ENCODE measurements around the gene POLR2J.
"Not testable (repeated sequence)": the region's sequence is repeated elsewhere in the genome, so short reads cannot be mapped to it uniquely, and the experiment has no call there.

POLR2J gene

DNA sequence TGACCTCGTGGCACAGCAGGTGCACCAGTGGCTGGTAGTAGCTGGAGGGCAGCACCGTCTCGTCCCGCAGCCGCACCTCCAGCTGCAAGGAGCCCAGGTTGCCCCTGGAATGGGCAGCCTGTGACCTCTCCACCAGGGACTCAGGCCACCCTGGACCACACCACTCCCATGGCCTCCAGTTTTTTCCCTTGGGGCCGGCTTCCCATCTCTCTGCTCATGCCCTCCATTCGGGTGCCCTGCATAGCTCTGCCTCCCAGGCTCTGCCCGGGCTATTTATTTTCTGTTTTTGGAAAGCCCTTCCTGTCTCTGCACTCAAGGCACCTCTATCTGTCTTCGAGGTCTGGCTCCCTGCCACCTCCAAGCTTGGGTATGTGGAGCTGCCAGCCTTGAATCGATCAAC lies 18.1 kb upstream of the POLR2J start:
- DNase-seq (ENCODE audit: low read depth in 2 of 2, low spot score in 1 of 2) = not testable (repeated sequence)

DNA sequence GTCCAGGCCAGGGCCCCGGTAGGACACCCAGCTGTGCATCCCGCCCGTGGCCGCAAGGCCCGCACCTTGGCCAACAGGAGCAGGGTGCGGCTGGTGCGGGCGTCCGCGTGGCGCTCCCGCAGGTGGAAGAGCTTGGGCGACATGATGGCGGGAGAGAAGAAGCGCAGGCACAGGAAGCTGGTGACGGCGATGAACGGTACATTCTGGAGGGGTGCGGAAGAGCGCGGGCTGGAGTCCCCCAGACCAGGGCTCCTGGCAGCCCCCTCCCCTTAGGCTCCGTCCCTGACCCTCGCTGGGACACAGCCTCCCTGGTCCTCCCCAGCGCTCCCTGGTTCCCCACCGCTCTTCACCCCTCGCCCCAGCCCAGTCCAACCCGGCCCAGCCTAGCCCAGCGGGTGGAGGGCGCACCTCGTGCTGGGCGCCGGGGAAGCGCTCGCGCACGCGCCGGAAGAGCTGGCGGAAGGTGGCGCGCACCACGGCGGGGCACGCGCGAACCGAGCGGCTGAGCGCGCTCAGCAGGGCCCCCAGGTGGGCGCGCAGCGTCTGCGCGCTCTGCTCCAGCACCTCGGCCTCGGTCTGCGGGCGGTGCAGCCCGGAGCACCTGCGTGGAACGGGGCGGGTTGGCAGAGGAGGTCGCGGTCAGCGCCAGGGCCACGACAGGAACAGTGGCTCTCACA lies 15.9 kb upstream of the POLR2J start:
- not testable (repeated sequence) for DNase-seq (ENCODE audit: low read depth in 2 of 2, low spot score in 1 of 2)

DNA sequence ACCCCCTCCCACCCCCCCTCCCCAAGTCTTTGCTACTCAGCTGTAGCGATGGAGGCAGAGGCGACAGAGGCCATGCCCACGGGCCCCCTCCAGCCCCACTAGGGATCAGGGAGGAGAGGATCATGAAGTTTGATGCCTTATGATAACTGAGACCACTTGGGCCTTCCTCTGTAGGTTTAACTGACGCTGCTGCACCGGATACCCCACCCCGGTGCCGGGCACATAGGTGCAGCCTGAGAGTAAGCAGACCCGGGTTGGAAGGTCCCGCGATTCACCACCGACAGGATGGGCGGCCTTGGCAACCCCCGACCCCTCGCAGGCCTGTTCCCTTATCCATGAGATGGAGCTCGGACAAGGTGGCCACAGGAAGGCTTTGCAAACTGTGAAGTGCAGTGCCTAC lies 15.3 kb upstream of the POLR2J start:
- DNase-seq (ENCODE audit: low read depth in 2 of 2, low spot score in 1 of 2) = not testable (repeated sequence)

DNA sequence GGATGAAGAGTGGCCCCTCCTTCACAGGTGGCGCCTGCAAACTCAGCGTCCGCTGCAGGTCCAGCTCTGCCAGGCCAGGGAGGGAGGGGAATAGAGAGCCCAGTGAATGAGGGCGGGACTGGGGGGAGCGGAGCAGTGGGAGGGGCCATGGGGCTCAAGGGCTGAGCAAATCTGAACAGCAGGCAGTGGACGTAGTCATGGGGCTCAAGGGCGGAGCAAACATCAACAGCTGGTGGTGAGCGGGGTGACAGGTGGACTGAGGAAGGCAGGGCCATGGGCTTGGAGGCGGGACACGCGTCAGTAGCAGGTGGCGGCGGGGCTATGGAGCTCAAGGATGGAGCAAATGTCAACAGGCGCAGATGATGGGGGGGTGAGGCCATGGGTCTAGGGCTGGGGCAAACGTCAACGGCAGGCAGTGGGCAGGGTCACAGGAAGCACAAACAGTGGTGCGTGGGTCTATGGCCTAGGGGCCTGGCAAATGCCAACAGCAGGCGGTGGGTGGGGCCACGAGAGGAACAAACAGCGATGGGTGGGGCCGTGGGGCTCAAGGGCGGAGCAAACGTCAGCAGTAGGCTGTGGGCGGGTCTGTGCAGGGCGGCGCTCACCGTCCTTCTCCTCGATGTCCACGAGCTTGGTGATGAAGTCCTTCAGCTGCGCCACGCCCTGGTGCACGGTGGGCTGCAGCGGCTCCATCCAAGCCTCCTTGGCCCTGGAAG lies 14.7 kb upstream of the POLR2J start:
- DNase-seq (ENCODE audit: low read depth in 2 of 2, low spot score in 1 of 2) = not testable (repeated sequence)

DNA sequence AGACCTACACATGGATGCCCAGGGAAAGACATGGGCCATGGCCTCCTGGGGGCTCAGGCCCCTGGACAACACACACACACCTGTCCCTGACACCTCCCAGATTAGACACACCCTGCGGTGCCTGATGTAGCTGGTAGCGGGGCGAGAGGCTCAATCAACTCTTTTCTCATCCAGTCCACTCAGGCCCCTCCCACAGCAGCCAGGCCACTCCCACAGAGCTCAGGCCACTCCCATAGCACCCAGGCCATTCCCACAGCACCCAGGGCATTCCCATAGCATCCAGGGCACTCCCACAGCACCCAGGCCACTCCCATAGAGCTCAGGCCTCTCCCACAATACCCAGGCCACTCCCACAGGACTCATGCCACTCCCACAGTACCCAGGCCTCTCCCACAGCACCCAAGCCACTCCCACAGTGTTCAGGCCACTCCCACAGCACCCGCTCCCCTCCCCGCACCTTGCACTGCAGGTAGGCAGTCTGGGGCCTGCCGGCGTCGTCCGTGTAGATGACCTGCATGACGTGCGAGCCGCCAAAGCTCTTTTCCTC lies 11.9 kb upstream of the POLR2J start:
- DNase-seq (ENCODE audit: low read depth in 2 of 2, low spot score in 1 of 2) = not testable (repeated sequence)

DNA sequence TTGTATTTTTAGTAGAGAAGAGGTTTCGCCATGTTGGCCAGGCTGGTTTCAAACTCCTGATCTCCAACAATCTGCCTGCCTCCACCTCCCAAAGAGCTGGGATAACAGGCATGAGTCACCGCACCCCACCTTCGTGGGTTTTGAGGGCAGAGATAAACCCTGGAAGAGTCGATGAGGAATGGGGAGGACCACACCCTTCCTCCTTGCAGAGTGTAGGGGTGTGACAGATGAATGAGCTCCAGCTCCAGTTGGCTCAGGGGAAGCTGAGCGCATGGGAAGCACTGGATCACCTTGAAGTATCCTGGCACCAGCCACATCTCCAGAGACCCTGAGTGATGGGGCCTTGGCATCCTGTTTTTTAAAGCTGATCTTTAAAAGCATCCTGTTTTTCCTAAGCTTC lies 5.6 kb upstream of the POLR2J start:
- DNase-seq (ENCODE audit: low read depth in 2 of 2, low spot score in 1 of 2) = not testable (repeated sequence)

DNA sequence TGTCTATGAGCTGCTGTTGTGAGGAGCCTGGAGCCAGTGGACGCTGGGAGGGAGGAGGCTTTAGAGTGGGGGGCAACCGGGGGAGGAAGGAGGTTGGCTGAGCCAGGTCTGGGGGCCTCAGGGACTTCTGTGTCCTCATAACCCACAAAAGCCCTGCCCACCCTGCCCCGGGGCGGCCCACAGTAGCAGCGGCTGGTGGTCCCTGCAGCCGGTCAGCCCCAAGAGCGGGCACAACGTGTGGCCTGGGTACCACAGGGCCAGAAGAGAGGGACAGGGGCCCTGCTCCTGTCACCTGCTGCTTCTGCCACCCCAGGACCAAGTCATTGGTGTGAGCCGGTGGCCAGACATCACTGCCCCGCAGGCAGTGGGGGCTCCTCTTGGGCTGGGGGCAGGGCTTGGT lies 3.2 kb upstream of the POLR2J start:
- DNase-seq (ENCODE audit: low read depth in 2 of 2, low spot score in 1 of 2) = not testable (repeated sequence)

DNA sequence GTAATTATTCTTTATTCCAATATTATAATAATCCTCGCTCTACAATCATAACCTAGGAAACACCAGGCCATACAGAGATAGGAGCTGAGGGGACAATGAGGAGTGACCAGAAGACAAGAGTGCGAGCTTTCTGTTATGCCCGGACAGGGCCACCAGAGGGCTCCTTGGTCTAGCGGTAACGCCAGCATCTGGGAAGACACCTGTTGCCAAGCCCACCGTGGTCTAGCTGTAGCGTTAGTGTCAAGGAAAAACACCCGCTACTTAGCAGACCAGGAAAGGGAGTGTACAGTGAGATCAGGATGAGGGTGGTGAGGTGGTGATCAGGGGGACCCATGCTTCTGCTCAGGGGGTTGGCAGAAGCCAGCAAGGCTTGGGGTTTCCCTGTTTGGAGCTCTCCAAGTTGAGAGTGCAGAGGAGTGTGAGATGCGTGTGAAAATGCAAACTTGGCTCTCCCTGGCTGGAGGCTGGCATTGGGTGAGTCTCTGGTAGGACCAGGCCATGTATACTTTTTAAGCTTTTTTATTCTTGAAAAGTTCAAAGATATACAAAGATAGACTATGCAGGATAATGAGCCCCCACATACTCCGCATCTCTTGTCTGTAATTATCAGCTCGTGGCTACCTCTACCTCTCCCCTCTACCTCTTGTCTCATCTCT lies 1.4 kb upstream of the POLR2J start:
- DNase-seq (ENCODE audit: low read depth in 2 of 2, low spot score in 1 of 2) = not testable (repeated sequence)

DNA sequence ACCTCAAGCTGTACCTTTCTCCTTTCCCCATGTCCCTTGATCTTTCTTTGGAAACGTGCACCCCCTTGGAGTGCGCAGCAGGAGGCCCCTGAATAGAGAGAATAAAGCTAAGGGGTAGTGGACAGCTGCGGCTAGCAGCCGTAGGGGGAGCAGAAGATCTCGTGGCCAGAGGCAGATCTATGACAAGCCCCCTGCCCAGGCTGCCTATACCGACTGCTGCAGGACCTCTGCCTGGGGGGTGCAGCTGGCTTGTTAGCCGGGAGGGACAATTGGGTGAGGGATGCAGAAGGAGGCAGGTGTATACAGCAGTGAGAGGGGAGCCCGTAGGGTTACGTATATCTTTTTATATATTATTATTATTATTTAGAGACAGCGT lies 475 bp upstream of the POLR2J start:
- not testable (repeated sequence) for DNase-seq (ENCODE audit: low read depth in 2 of 2, low spot score in 1 of 2)

DNA sequence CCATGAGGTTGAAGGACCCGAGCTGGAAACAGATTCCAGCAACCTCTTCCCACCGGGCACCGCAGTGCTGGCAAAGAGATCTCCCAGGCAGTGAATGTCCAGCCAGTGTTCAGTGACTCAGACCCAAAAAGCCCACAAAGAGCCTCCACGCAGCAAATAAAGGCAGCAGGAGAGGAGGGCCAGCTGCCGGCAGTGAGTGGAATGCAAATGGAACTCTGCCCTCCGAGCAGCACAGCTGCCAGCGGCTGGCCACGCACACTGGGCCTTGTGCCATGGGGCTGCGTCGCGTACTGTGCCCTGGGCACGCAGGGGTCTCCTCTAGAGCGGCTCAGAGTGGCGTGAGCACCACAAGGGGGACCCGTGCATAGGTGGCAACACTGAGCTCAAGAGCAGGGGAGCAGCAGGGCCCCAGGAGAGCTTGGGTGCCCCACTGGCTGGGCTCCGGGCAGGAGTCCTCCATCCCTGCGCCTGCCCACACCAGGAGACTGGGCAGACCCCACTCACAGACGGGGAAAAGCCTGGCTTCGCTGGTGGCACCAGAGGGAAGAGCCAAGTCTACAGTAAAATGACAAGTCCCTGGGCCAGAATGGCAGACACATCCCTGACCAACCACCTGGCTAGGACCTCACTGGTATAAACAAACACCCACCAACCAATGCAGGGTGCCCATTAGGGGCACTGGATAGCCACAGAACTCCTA lies 3.8 kb downstream of the POLR2J start:
- DNase-seq (ENCODE audit: low read depth in 2 of 2, low spot score in 1 of 2) = not testable (repeated sequence)

DNA sequence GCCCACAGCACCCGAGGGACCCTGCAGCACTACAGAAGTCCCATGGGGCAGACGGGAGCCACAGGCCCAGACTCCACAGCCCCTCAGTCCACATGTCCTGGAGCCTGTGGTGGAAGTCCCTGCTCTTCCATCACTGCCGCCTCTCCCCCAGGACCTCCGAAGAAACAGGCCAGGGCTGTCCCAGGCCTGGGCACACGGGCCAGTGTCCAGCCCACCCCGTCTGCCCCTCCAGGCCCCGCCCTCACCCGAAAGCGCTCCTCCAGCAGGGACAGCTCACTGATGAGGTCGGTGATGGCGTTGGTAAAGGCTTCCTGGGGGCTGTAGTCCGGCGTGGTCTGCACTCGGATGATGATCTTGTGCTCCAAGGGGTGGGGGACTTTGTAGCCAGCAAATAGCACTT lies 4.6 kb downstream of the POLR2J start:
- DNase-seq (ENCODE audit: low read depth in 2 of 2, low spot score in 1 of 2) = not testable (repeated sequence)

DNA sequence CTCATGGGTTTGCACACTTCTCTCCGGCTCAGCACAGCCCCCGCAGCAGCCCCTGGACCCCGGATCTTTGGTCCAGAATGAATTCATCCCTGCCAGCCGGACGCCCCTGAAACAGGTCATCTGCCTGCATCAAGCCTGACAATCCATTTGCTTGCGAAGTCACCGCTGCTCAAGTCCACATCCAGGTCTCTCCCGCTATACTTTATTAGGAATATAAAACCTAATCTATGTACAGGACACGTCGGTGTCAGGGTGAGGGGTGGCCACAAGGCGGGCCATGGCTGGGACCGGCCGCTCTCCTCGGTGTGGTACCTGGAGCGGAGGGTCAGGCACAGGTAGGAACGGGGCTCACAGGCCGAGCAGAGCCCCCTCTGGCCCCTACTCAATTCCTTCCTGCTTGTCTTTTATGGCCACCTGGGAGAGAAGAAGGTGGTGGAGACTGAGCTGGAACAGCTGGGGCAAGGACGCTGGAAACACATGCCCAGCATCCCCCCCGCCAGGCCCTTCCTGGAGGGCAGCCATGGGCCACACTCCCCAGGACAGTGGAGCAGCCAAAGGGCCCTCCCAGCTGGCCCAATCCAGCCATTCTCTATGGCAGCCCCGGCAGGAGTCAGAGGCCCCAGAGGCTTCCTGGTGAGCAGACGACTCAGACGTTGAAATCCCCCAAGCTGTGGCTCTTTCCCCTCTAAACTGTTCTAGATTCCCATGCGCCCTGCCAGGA lies 5.3 kb downstream of the POLR2J start:
- no peak for DNase-seq (ENCODE audit: low read depth in 2 of 2, low spot score in 1 of 2)

DNA sequence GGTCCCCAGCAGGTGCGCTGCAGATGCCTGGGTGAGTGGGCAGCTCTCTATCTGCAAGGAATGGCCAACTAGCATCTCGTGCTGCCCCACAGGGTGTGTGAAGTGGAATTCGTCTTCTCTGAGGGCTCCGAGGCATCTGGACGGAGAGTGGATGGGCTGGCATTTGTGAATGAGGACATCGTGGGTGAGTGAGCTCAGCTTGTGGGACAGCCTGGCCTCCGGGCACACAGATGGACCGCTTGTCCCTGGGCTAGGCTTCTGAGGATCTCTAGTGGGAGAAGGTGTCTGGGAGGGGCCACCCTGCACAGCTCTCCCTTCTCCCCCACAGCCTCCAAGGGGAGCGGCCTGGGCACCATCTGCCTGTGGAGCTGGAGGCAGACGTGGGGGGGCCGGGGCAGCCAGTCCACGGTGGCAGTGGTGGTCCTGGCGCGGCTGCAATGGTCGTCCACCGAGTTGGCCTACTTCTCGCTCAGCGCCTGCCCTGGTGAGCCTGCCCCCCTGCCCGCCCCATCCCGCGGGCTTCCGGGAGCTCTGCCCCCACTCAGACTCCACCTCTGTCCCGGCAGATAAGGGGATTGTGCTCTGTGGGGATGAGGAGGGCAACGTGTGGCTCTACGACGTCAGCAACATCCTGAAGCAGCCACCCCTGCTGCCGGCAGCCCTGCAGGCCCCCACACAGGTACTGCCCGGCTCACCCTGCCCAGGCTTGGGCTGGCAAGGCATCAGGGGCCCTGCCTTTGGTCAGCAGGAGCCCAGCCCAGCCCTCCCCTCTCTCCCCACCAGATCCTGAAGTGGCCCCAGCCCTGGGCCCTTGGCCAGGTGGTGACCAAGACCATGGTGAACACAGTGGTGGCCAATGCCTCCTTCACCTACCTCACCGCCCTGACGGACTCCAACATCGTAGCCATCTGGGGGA lies 6.3 kb downstream of the POLR2J start:
- DNase-seq (ENCODE audit: low read depth in 2 of 2, low spot score in 1 of 2) = no peak

DNA sequence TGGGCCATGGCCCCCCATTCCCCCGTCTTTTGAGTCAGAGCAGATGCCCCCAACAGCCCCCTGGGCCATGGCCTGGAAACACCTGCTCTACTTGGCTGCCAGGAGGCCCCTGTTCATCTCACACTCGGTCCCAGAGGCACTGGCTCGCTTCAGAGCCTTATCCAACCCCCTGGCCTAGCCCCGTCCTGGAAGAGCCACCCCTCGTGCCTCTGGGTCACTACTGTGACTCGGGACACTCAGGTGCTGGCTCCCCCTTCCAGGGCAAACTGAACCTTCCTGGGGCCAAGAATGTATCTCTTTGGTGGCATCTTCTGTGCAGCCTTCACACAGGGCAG lies 7.0 kb downstream of the POLR2J start:
- DNase-seq (ENCODE audit: low read depth in 2 of 2, low spot score in 1 of 2) = no peak

DNA sequence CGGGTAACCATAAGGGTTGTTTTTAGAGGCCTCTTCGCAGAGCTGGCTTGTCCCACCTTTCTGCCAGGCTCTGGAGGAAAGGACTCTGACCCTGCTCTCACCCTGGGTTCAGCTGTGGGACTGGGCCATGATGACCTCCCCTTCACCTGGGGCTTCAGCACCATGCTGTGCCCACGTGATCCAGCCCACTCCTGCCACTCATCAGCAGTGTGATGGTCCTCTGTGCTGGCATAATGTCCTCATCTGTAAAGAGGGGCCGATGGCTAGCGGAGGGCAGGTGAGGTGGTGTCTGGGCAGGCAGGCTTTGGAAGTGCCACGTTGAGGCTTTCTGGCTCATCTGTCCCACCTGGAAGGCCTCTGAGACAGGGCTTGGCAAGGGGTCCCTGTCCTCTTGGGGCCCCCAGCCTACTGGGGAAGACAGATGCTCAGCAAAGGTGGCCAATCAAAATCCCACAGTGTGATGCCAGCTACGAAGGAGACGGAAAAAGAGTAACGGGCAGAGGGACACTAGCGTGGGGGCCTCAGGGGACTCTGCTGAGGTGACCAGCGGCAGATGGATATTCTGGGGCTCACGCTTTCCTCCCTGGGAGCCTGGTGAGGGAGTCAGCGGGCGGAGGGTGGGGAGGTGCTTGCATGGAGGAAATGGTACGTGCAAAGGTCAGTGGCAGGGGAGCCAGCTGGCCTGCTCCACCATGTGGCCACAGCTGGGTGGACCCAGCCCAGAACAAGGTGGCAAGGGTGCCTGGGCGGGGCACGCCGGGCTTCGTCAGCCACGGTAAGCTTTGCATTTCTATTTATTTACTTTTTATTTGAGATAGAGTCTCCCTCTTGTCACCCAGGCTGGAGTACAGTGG lies 8.5 kb downstream of the POLR2J start:
- no peak for DNase-seq (ENCODE audit: low read depth in 2 of 2, low spot score in 1 of 2)

DNA sequence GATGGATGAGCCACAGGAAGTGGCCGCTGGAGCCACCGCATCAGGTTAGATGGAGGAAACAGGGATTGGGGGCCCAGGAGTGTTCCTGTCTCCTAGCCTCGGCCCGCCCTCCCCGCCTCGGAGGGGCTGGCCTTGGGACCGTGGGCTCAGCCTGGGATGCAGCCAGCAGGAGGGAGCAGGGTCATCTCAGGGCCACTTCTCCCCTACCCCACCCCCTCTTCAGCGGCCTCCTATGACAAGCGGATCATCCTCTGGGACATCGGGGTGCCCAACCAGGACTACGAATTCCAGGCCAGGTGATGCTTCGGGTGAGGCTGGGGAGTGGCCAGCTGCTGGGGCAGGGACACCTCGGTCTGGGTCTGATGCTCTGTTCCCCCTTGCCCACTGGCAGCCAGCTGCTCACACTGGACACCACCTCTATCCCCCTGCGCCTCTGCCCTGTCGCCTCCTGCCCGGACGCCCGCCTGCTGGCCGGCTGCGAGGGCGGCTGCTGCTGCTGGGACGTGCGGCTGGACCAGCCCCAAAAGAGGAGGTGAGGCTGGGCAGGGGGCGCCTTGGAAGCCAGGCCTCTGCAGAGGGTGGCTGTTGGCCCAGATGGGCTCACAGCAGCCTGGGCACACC lies 9.3 kb downstream of the POLR2J start:
- DNase-seq (ENCODE audit: low read depth in 2 of 2, low spot score in 1 of 2) = no peak

DNA sequence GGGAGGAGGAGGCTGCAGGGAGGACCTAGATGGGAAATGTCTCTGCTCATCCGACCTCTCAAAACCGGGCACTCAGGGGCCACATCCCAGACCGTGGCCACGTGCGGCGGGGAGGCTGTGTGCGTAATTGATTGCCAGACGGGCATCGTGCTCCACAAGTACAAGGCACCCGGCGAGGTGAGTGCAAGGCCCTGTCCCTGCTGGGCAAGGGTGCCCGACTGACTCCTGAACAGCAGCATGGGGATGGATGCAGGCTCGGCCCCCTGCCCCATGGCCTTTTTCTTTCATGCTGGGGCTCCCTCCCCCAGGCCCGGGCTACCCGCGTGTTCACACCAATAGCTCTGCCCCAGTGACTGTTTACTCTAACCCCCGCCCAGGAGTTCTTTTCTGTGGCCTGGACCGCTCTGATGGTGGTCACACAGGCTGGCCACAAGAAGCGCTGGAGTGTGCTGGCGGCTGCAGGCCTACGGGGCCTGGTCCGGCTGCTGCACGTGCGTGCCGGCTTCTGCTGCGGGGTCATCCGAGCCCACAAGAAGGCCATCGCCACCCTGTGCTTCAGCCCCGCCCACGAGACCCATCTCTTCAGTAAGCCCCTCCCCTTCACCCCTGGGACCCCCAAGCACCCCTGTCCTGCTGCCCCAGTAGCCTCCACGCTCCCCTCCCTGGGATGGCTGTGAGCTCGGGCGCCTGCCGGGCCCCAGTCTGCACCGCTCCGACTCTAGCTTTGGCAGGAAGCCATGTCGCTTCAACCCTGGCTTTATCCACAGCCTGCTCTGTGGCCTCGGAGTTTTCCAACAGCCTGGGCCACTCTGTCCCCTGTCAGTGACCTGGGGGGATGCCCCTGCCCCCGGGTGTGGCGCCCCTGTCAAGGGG lies 10.0 kb downstream of the POLR2J start:
- no peak for DNase-seq (ENCODE audit: low read depth in 2 of 2, low spot score in 1 of 2)
